ENCODE data around the gene SAP30BP.

The SAP30BP gene

GRCh38 chr17:75703191-75703590, 36.1 kb downstream of the SAP30BP start:
- H2AFZ ChIP-seq (ENCODE audit: low read depth, low read length) = no peak overlapping the region
- H3K4me1 ChIP-seq (ENCODE audit: insufficient read depth, low read length) = no peaks in the 10 kb centered on the region
- no peak overlapping the region for H3K4me3 ChIP-seq (ENCODE audit: low read length)
- H3K36me3 ChIP-seq (ENCODE audit: insufficient read depth, low read length) = peaks cover 89% of the 10 kb centered on the region
- H3K9me3 ChIP-seq (ENCODE audit: low read length) = no peaks in the 10 kb centered on the region
- no peaks in the 10 kb centered on the region for H3K27me3 ChIP-seq (ENCODE audit: insufficient read depth, low read length)

DNA sequence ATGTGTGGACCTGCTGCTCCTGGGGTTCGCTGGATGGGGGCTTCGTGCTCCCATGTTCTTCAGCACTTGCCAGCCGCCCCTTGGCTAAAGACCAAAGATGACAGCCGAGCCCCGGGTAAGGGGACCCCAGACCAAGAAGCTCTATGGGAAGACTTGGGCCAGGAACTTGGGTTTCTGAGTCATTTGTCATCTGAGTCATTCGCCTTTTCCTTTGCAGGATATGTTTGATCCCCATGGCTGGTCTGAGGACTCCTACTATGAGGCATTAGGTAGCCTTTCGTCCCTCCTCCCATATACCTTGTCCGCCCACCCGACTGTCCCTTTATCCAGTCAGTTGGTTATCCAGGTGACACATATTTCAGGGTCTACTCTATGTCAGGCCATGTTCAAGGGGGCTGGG, 36.5 kb downstream of the SAP30BP start:
- Histone ChIP-seq H3K9me3 (ENCODE audit: low read length) (no peaks in the 10 kb centered on the region), H3K4me1 (ENCODE audit: insufficient read depth, low read length) (no peaks in the 10 kb centered on the region), H3K27me3 (ENCODE audit: insufficient read depth, low read length) (no peaks in the 10 kb centered on the region), H3K4me3 (ENCODE audit: low read length) (no peak overlapping the region), H3K36me3 (ENCODE audit: insufficient read depth, low read length) (peaks cover 93% of the 10 kb centered on the region), H2AFZ (ENCODE audit: low read depth, low read length) (no peak overlapping the region)

DNA sequence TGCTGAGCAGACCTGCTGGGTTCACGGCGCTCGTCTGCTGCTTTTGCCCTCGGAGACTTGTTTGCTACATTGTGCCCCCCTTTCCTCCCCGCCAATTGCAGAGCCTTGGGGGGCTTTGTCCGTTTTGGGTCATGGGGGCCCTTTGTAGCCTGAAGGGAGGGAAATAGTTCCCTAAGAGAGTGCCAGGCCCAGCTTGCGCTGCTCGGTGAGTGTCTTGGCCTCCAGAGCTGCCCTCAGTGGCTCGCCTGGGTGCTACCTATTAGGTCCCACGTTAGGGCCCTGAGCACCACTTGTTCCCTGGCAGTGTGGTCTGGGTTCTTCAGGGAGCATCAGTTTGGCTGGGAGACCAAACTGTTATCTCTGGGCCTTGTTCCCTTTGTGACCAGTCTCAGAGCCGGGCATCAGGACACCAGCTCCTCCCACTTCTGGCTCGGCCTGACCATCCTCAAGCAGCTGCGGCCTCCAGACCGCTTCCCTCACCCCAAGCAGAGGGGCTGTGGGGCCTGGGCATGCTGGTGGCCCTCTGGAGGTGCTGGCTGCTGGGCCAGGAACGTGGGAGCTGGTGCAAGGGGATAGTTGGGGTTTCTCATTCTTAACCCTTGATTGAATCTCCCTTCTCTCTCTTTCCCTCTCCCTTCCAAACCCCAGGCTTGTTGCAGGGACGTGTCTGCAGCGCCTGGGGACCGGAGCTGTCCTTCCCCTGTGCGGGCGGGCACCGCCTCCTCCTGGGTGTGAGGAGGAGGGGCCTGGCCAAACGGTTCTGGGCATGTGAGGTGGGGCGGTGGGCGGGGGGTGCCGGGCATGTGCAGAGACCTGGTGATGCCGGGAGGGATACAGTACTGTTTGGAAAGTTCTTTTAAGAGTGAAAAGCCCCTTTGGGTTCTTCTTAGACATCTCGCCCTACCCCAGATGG, 38.1 kb downstream of the SAP30BP start:
- Histone ChIP-seq H3K4me3 (ENCODE audit: low read length) (no peak overlapping the region), H3K36me3 (ENCODE audit: insufficient read depth, low read length) (peaks cover 84% of the 10 kb centered on the region), H3K4me1 (ENCODE audit: insufficient read depth, low read length) (no peaks in the 10 kb centered on the region), H3K9me3 (ENCODE audit: low read length) (no peaks in the 10 kb centered on the region), H3K27me3 (ENCODE audit: insufficient read depth, low read length) (no peaks in the 10 kb centered on the region), H2AFZ (ENCODE audit: low read depth, low read length) (no peak overlapping the region)

GRCh38 chr17:75706042-75706728, 39.0 kb downstream of the SAP30BP start:
- H2AFZ ChIP-seq (ENCODE audit: low read depth, low read length) = no peak overlapping the region
- H3K9me3 ChIP-seq (ENCODE audit: low read length) = no peaks in the 10 kb centered on the region
- no peak overlapping the region for H3K4me3 ChIP-seq (ENCODE audit: low read length)
- no peaks in the 10 kb centered on the region for H3K27me3 ChIP-seq (ENCODE audit: insufficient read depth, low read length)
- peaks cover 74% of the 10 kb centered on the region for H3K36me3 ChIP-seq (ENCODE audit: insufficient read depth, low read length)
- H3K4me1 ChIP-seq (ENCODE audit: insufficient read depth, low read length) = no peaks in the 10 kb centered on the region

GRCh38 chr17:75707079-75707571, 40.0 kb downstream of the SAP30BP start:
- Histone ChIP-seq H3K36me3 (ENCODE audit: insufficient read depth, low read length) (peaks cover 66% of the 10 kb centered on the region), H3K4me3 (ENCODE audit: low read length) (no peak overlapping the region), H3K27me3 (ENCODE audit: insufficient read depth, low read length) (no peaks in the 10 kb centered on the region), H2AFZ (ENCODE audit: low read depth, low read length) (no peak overlapping the region), H3K4me1 (ENCODE audit: insufficient read depth, low read length) (no peaks in the 10 kb centered on the region), H3K9me3 (ENCODE audit: low read length) (no peaks in the 10 kb centered on the region)

- H3K36me3 ChIP-seq (ENCODE audit: insufficient read depth, low read length) = peaks cover 13% of the 10 kb centered on the region
- H2AFZ ChIP-seq (ENCODE audit: low read depth, low read length) = no peak overlapping the region
- H3K9me3 ChIP-seq (ENCODE audit: low read length) = no peaks in the 10 kb centered on the region
- H3K4me3 ChIP-seq (ENCODE audit: low read length) = no peak overlapping the region
- H3K27me3 ChIP-seq (ENCODE audit: insufficient read depth, low read length) = no peaks in the 10 kb centered on the region
- H3K4me1 ChIP-seq (ENCODE audit: insufficient read depth, low read length) = no peaks in the 10 kb centered on the region
These were observed 45.3 kb downstream of the SAP30BP start for GRCh38 chr17:75712446-75712845.

- Histone ChIP-seq H3K27me3 (ENCODE audit: insufficient read depth, low read length) (peaks cover 65% of the 10 kb centered on the region), H3K36me3 (ENCODE audit: insufficient read depth, low read length) (no peaks in the 10 kb centered on the region), H2AFZ (ENCODE audit: low read depth, low read length) (no peak overlapping the region), H3K4me3 (ENCODE audit: low read length) (no peak overlapping the region), H3K4me1 (ENCODE audit: insufficient read depth, low read length) (no peaks in the 10 kb centered on the region), H3K9me3 (ENCODE audit: low read length) (no peaks in the 10 kb centered on the region)
These were observed 52.6 kb downstream of the SAP30BP start for GRCh38 chr17:75719732-75720131.

DNA sequence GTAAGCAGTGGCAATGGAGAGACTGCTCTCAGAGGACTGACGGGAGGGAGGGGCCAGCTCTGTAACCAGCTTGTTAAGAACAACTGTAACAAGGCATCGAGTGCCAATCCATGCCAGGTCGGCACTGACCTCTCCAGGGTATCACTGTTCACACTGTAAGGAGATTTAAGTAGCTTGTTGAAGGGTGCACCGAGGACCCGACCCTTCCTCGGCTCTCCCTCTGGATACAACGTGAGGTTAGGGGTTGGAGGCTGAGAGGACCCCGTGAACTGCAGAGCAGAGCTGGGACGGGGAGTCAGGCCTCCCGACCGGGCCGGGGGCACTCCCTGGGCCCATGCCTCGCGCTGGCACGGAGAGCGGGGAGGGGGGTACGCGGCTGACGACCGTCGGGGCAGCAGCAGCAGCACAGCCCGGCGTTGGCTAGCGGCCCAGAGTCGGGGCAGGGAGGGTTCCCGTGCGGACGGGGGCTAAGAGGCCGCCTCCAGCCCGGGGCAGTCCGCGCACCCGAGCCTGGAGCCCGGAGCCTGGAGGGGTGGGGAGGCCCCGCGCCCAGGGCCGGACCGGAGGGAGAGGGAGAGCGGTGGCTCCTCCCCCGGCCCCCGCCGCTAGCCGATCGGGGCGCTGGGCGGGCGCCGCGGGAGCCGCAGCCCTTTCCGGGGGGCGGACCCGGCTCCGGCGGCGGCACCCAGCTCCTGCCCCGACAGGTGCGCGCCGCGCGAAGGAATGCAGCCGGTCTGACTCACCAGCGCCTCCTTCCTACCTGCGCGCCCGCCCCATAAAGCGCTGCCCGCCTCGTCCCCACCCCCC, 53.7 kb downstream of the SAP30BP start, which contains the start of gene ITGB4:
Gene ITGB4, plus strand, starts transcription at position 804 of the 807 bp plus-strand sequence. CDS start 3,245 bp downstream, outside the sequence.
- Histone ChIP-seq H3K36me3 (ENCODE audit: insufficient read depth, low read length) (no peaks in the 10 kb centered on the region), H3K9me3 (ENCODE audit: low read length) (no peaks in the 10 kb centered on the region), H3K4me1 (ENCODE audit: insufficient read depth, low read length) (no peaks in the 10 kb centered on the region), H3K27me3 (ENCODE audit: insufficient read depth, low read length) (peaks cover 76% of the 10 kb centered on the region), H3K4me3 (ENCODE audit: low read length) (no peak within 1 kb of the TSS), H2AFZ (ENCODE audit: low read depth, low read length) (no peak within 1 kb of the TSS)

DNA sequence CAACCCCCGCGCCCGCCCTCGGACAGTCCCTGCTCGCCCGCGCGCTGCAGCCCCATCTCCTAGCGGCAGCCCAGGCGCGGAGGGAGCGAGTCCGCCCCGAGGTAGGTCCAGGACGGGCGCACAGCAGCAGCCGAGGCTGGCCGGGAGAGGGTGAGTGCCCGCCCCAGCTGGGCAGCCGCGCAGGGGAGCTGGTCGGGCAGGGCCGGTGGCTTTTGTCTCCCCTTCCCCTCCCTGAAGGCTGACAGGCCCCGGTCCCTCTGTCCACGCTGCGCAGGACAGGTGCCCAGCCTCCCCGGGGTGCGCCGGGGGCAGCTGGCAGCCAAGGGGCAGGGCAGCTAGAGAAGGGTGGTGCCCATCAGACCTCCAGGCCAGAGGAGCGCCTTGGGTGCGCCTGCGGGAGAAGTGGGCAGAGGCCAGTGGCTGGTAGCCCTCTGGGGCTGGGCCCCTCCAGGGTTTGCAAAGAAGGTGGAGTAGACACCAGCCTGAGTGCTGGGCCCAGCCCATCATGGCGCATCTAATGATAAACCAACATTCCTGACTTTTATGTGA, 54.4 kb downstream of the SAP30BP start:
- no peak overlapping the region for H3K4me3 ChIP-seq (ENCODE audit: low read length)

DNA sequence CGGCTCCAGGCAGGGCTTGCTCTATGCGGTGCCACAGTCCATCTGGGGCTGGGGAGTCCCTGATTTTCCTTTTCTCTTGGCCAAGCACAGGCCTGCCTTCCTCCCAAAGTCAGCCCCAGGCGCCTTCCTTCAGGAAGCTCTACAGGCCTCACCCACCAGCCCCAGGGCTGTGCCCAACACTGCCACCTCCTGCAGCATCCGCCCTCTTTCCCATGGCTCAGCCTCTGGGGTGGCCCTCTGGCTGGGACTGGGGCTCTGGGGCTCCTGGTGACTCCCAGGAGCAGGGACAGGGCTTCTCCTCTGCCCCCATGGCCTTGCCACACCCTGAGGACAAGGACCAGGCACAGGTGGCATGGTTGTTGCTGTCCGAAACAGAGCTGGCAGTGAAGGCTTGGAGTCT, 54.9 kb downstream of the SAP30BP start:
- H3K4me1 ChIP-seq (ENCODE audit: insufficient read depth, low read length) = no peaks in the 10 kb centered on the region
- H3K4me3 ChIP-seq (ENCODE audit: low read length) = no peak overlapping the region
- H2AFZ ChIP-seq (ENCODE audit: low read depth, low read length) = no peak overlapping the region
- H3K27me3 ChIP-seq (ENCODE audit: insufficient read depth, low read length) = peaks cover 78% of the 10 kb centered on the region
- no peaks in the 10 kb centered on the region for H3K9me3 ChIP-seq (ENCODE audit: low read length)
- no peaks in the 10 kb centered on the region for H3K36me3 ChIP-seq (ENCODE audit: insufficient read depth, low read length)

More for the DNA sequence above, 54.4 kb downstream of the SAP30BP start:
- H3K36me3 ChIP-seq (ENCODE audit: insufficient read depth, low read length) = no peaks in the 10 kb centered on the region
- no peaks in the 10 kb centered on the region for H3K4me1 ChIP-seq (ENCODE audit: insufficient read depth, low read length)
- peaks cover 77% of the 10 kb centered on the region for H3K27me3 ChIP-seq (ENCODE audit: insufficient read depth, low read length)
- H3K9me3 ChIP-seq (ENCODE audit: low read length) = no peaks in the 10 kb centered on the region
- no peak overlapping the region for H2AFZ ChIP-seq (ENCODE audit: low read depth, low read length)

- H3K4me1 ChIP-seq (ENCODE audit: insufficient read depth, low read length) = no peaks in the 10 kb centered on the region
- H3K36me3 ChIP-seq (ENCODE audit: insufficient read depth, low read length) = no peaks in the 10 kb centered on the region
- H3K27me3 ChIP-seq (ENCODE audit: insufficient read depth, low read length) = peaks cover 79% of the 10 kb centered on the region
- no peak overlapping the region for H3K4me3 ChIP-seq (ENCODE audit: low read length)
- no peaks in the 10 kb centered on the region for H3K9me3 ChIP-seq (ENCODE audit: low read length)
- H2AFZ ChIP-seq (ENCODE audit: low read depth, low read length) = no peak overlapping the region
These were observed 55.5 kb downstream of the SAP30BP start for GRCh38 chr17:75722542-75723095.

- H3K36me3 ChIP-seq (ENCODE audit: insufficient read depth, low read length) = no peaks in the 10 kb centered on the region
- peaks cover 75% of the 10 kb centered on the region for H3K27me3 ChIP-seq (ENCODE audit: insufficient read depth, low read length)
- H2AFZ ChIP-seq (ENCODE audit: low read depth, low read length) = no peak overlapping the region
- H3K4me1 ChIP-seq (ENCODE audit: insufficient read depth, low read length) = no peaks in the 10 kb centered on the region
- no peak overlapping the region for H3K4me3 ChIP-seq (ENCODE audit: low read length)
- H3K9me3 ChIP-seq (ENCODE audit: low read length) = no peaks in the 10 kb centered on the region
These were observed 56.2 kb downstream of the SAP30BP start for GRCh38 chr17:75723171-75723930.

Measured in neuron (in vitro differentiated cells).